A549 (cell line): ENCODE results near the gene PI4K2A.

ENCODE experiments used
- REST ChIP-seq: fragments of 200-600 bp; sonication (generic); IDR thresholded peaks from 2 replicates; pipeline ENCODE4 v1.6.1; 2016; ENCODE audit warnings: antibody characterized with exemption, mild to moderate bottlenecking, moderate library complexity
- ZFP36 ChIP-seq: fragments of 450-650 bp; IDR thresholded peaks from 2 replicates; pipeline ENCODE4 v1.6.1; 2014; ENCODE audit warnings: borderline replicate concordance; ENCODE audit not compliant: partially characterized antibody

- TF ChIP-seq REST (no peak), ZFP36 (no peak)
These were observed 23.9 kb downstream of the PI4K2A start for GRCh38 chr10:97664282-97664850.
